GM12878 (cell line): Measurements from ENCODE around the gene ZMYM1. TPM values are rescaled to one million over a fixed set of nuclear protein-coding genes. Genes with fewer than 3 reads are reported as not detected.

Source experiments
- ATAC-seq: fragments of 200-7000 bp; cut with Tn5 transposase; 3 replicates; pipeline ENCODE4 v1.9.1; 2020; ENCODE audit warnings: mild to moderate bottlenecking, moderate library complexity
- BruUV-seq: library from RNA; stranded (reverse); fragments of 400-500 nt; replicated peaks from 2 replicates; lab custom pipeline; 2021; lab: Mats Ljungman, UMichigan
- CTCF ChIA-PET: fragments of 300-600 bp; sonication (Branson Sonifier 250); formaldehyde crosslinking; extraction: SDS; loops from one replicate; lab custom pipeline; 2021; ENCODE audit warnings: inconsistent platforms; lab: Yijun Ruan, JAX
- POLR2A ChIA-PET: fragments of 350-600 bp; formaldehyde crosslinking; extraction: SDS; loops from one replicate; lab custom pipeline; 2021; ENCODE audit warnings: inconsistent platforms; lab: Charles Lee
- RAD21 ChIA-PET: fragments of 300-600 bp; sonication (Branson Sonifier 250); formaldehyde crosslinking; loops from one replicate; lab custom pipeline; 2023; ENCODE audit warnings: antibody characterized with exemption; ENCODE audit not compliant: unreplicated experiment; lab: Charles Lee
- SMC1A ChIA-PET: fragments of 300-600 bp; sonication (Branson Sonifier 250); formaldehyde crosslinking; loops from one replicate; lab custom pipeline; 2023; ENCODE audit not compliant: unreplicated experiment, uncharacterized antibody; lab: Charles Lee
- DNase-seq: peaks from one replicate; pipeline ENCODE4 v3.0.0-alpha.2; 2011; ENCODE audit warnings: low read depth, low spot score
- FAIRE-seq: peaks from 3 replicates; lab custom pipeline; 2011; peaks lifted over from hg19 to GRCh38; lab: Jason Lieb, UNC
- H2AFZ ChIP-seq: 2 replicates; pipeline ENCODE4 v1.6.0; 2011; ENCODE audit warnings: low read depth, low read length, control low read depth; ENCODE audit not compliant: control insufficient read depth
- H3K27ac ChIP-seq: 2 replicates; pipeline ENCODE4 v1.5.1; 2011; ENCODE audit warnings: control low read depth; ENCODE audit not compliant: control insufficient read depth, insufficient read depth
- H3K27me3 ChIP-seq, 2 experiments: replicated peaks in 1 of 2; 2 replicates each; pipeline versions ENCODE4 v1.6.0 to v1.6.1; 2011; ENCODE audit warnings: low read length in 1 of 2; ENCODE audit not compliant: control insufficient read depth in 2 of 2, insufficient read depth in 2 of 2
- H3K36me3 ChIP-seq, 2 experiments: 2 replicates each; pipeline ENCODE4 v1.5.1; 2011; ENCODE audit warnings: low read length in 1 of 2; ENCODE audit not compliant: control insufficient read depth in 2 of 2, insufficient read depth in 2 of 2
- H3K4me1 ChIP-seq: 2 replicates; pipeline ENCODE4 v1.6.1; 2011; ENCODE audit warnings: mild to moderate bottlenecking, low read length, moderate library complexity, mixed read lengths; ENCODE audit not compliant: control insufficient read depth, insufficient read depth
- H3K4me2 ChIP-seq: 2 replicates; pipeline ENCODE4 v1.6.0; 2011; ENCODE audit warnings: control low read depth; ENCODE audit not compliant: control insufficient read depth, insufficient read depth
- H3K4me3 ChIP-seq: fragments of 200-600 bp; sonication (generic); 2 replicates; pipeline ENCODE4 v1.5.1; 2016
- H3K79me2 ChIP-seq: 2 replicates; pipeline ENCODE4 v1.6.0; 2011; ENCODE audit warnings: low read length; ENCODE audit not compliant: control insufficient read depth, insufficient read depth
- H3K9ac ChIP-seq: 2 replicates; pipeline ENCODE4 v1.8.0; 2011; ENCODE audit warnings: low read length, control low read depth, mixed read lengths; ENCODE audit not compliant: control insufficient read depth, insufficient read depth
- H3K9me3 ChIP-seq: replicated peaks from 3 replicates; pipeline ENCODE4 v1.5.1; 2011; ENCODE audit warnings: mild to moderate bottlenecking, low read length; ENCODE audit not compliant: control insufficient read depth, insufficient read depth
- H4K20me1 ChIP-seq: 2 replicates; pipeline ENCODE4 v1.6.0; 2011; ENCODE audit not compliant: control insufficient read depth, insufficient read depth
- CREB1 ChIP-seq: IDR thresholded peaks from 2 replicates; pipeline ENCODE4 v1.6.1; 2012; ENCODE audit warnings: low read depth, mild to moderate bottlenecking, inconsistent platforms
- IRF4 ChIP-seq: IDR thresholded peaks from 2 replicates; pipeline ENCODE4 v1.6.1; 2011; ENCODE audit warnings: low read depth, low read length
- MEF2B ChIP-seq: fragments of 450-650 bp; IDR thresholded peaks from 2 replicates; pipeline ENCODE4 v1.6.1; 2018; ENCODE audit warnings: mild to moderate bottlenecking, moderate library complexity; ENCODE audit not compliant: partially characterized antibody, poor library complexity, severe bottlenecking
- MLLT1 ChIP-seq: fragments of 450-650 bp; IDR thresholded peaks from 2 replicates; pipeline ENCODE4 v1.6.1; 2016; ENCODE audit warnings: mild to moderate bottlenecking
- PML ChIP-seq: IDR thresholded peaks from 2 replicates; pipeline ENCODE4 v1.6.1; 2012; ENCODE audit warnings: low read length, inconsistent platforms
- PRDM15 ChIP-seq: fragments of 450-650 bp; formaldehyde crosslinking; IDR thresholded peaks from 2 replicates; pipeline ENCODE4 v1.4.0; 2020; ENCODE audit warnings: mild to moderate bottlenecking, moderate library complexity
- ZBTB40 ChIP-seq: fragments of 450-650 bp; IDR thresholded peaks from 2 replicates; pipeline ENCODE4 v1.6.1; 2016; ENCODE audit warnings: mild to moderate bottlenecking, moderate library complexity, borderline replicate concordance
- WGBS: methylation state at CpG from one replicate; pipeline ENCODE4 v1.1.6; 2016; ENCODE audit warnings: low lambda C conversion rate; ENCODE audit not compliant: insufficient replicate concordance, insufficient coverage; ENCODE audit errors: missing lambda C conversion rate; 5-methylcytosine and 5-hydroxymethylcytosine counted together
- in situ Hi-C: fragments of 300-500 bp; cut with MboI; formaldehyde crosslinking; loops from 9 replicates; pipeline ENCODE4 v1.14.3; 2018; ENCODE audit warnings: mixed read lengths
- intact Hi-C: fragments of 100-400 bp; cut with micrococcal nuclease; formaldehyde crosslinking; loops from one replicate; pipeline ENCODE4 v1.14.2; 2022; ENCODE audit not compliant: unreplicated experiment
- polyA plus RNA-seq, 11 experiments: library from polyadenylated mRNA; depleted of rRNA in 4 of 11; unstranded in 6 of 11; stranded (reverse) in 5 of 11; fragments of >200 nt; fragmentation: Nextera tagmentation in 4 of 11; fragmentation: Illumina TruSeq in 1 of 11; extraction: Ambion mirVana in 4 of 11; extraction: Trizol in 1 of 11; gene quantifications; 1 replicate in 1 of 11; 2 replicates in 10 of 11; pipeline versions ENCODE4 v1.2.1 to v1.2.3, GENCODE V29; 2011 to 2016; ENCODE audit warnings: inconsistent platforms in 2 of 11, missing spikeins in 2 of 11, low read depth in 1 of 11
- total RNA-seq, 4 experiments: library from RNA; depleted of rRNA in 3 of 4; stranded (reverse); fragments of >200 nt in 3 of 4; fragmentation: Illumina TruSeq in 1 of 4; extraction: Trizol in 1 of 4; gene quantifications; 2 replicates each; pipeline versions ENCODE4 v1.2.1 to v1.2.3, GENCODE V29; 2013 to 2021

ZMYM1 gene
- total and polyA plus RNA-seq, 10 of the 15 experiments (the other 5 are each of a cell fraction or from before 2014, with no cell fraction given): 0.45 to 5.2 (median 1.4) TPM

GRCh38 chr1:35046730-35047129 lies 32.5 kb upstream of the ZMYM1 start:
- ChIA-PET CTCF (interaction anchor here (1.0 to 1.9 kb wide), 5 partner anchors 14 to 180 kb away, joined by 3 to 5 read pairs (median 4); no protein-coding TSS in a partner anchor), POLR2A (no interaction called here), SMC1A (interaction anchor here (1.8 kb wide), 1 partner anchor 17 kb away, joined by 5 read pairs; no protein-coding TSS in a partner anchor), RAD21 (no interaction called here)
- no TSS peak for BruUV-seq
- Histone ChIP-seq H3K4me2 (no peak overlapping the region), H3K9me3 (no peaks in the 10 kb centered on the region), H2AFZ (no peak overlapping the region), H3K36me3 (no peaks in the 10 kb centered on the region), H3K27me3 (no peaks in the 10 kb centered on the region), H3K79me2 (no peaks in the 10 kb centered on the region), H3K4me1 (no peaks in the 10 kb centered on the region), H3K4me3 (no peak overlapping the region), H3K9ac (no peak overlapping the region), H3K27ac (no peak overlapping the region), H4K20me1 (no peaks in the 10 kb centered on the region)
- intact Hi-C loops (no loop called here), in situ Hi-C loops (no loop called here)
- DNase-seq (no peak), ATAC-seq (no peak), FAIRE-seq (no peak)
- no peak for TF ChIP-seq PRDM15 (CRISPR knock-in tag)
- no peak for TF ChIP-seq MLLT1
- no peak for TF ChIP-seq IRF4
- TF ChIP-seq PML: no peak
- no peak for TF ChIP-seq MEF2B
- TF ChIP-seq ZBTB40: no peak
- TF ChIP-seq CREB1: no peak
- WGBS: 47% methylated on average over 5 of the region's 5 CpGs
